ENCODE data around the gene ZNF460. TPM values are rescaled to one million over a fixed set of nuclear protein-coding genes. Genes with fewer than 3 reads are reported as not detected.

Gene ZNF460
- total and polyA plus RNA-seq, 11 donors = 3.6 to 47.9 (median 31.0) TPM

DNA sequence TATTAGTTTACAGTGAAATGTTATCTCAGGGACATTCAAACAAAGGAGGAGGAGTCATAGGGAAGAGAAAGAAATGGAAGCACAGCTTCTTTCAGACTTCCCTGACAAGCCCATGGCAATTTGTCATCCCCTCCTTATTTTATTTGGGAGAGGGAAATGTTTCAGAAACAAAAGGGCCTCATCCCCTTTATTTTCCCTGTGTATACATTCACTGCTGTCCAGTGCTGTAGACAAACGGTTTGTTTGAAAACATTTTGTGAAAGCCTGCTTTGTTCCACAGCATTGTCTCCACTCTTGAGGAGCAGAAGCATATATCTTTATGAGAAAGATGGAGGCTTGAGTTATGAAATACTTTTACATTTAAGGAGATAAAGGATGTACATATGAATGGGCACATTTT is 12.3 kb downstream of the ZNF460 start:
- H3K27ac ChIP-seq = no peak overlapping the region
- DNase-seq (no peak), ATAC-seq (no peak)
- H3K9me3 ChIP-seq = peaks cover 0 to 54% (median 6%) of the 10 kb centered on the region in 12 donors
- no peak overlapping the region for H3K4me3 ChIP-seq
- peaks cover 14 to 99% (median 85%) of the 10 kb centered on the region in 9 donors for H3K36me3 ChIP-seq
- intact Hi-C loops (cut with DNase I) = no loop called here
- 79 to 85% (median 81%) methylated on average over 1 of the region's 1 CpG for WGBS, 4 donors
- no peak for TF ChIP-seq POLR2A (IDR thresholded peaks at IDR 0.05)
- TF ChIP-seq, protein P1, sequence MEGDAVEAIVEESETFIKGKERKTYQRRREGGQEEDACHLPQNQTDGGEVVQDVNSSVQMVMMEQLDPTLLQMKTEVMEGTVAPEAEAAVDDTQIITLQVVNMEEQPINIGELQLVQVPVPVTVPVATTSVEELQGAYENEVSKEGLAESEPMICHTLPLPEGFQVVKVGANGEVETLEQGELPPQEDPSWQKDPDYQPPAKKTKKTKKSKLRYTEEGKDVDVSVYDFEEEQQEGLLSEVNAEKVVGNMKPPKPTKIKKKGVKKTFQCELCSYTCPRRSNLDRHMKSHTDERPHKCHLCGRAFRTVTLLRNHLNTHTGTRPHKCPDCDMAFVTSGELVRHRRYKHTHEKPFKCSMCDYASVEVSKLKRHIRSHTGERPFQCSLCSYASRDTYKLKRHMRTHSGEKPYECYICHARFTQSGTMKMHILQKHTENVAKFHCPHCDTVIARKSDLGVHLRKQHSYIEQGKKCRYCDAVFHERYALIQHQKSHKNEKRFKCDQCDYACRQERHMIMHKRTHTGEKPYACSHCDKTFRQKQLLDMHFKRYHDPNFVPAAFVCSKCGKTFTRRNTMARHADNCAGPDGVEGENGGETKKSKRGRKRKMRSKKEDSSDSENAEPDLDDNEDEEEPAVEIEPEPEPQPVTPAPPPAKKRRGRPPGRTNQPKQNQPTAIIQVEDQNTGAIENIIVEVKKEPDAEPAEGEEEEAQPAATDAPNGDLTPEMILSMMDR (IDR thresholded peaks at IDR 0.05) = no peak
- no peaks in the 10 kb centered on the region for H3K27me3 ChIP-seq
- H3K4me1 ChIP-seq = no peaks in the 10 kb centered on the region

DNA sequence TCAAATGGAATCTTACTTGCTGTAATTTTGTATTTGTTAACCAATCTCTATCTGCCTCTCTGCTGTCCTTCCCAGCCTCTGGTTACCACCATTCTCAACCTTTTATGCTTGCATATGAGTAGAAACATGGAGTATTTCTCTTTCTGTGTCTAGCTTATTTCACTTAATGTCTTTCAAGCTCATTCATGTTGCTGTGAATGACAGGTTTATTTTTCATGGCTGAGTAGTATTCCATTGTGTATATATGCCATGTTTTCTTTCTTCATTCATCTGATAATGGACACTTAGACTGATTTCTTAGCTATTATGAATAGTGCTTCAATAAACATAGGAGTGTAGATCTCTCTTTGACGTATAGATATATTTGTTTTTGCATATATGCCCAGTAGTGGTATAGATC is 13.4 kb downstream of the ZNF460 start:
- Histone ChIP-seq H3K9me3 (peaks cover 0 to 54% (median 6%) of the 10 kb centered on the region in 12 donors), H3K36me3 (peaks cover 14 to 91% (median 73%) of the 10 kb centered on the region in 9 donors), H3K4me3 (no peak overlapping the region), H3K27ac (no peak overlapping the region), H3K4me1 (no peaks in the 10 kb centered on the region), H3K27me3 (no peaks in the 10 kb centered on the region)
- no peak for TF ChIP-seq POLR2A (IDR thresholded peaks at IDR 0.05)
- TF ChIP-seq, protein P1 (IDR thresholded peaks at IDR 0.05) = no peak
- DNase-seq = no peak
- WGBS, 4 donors = 95 to 100% (median 96%) methylated on average over 1 of the region's 1 CpG
- intact Hi-C loops (cut with DNase I) = no loop called here
- no peak for ATAC-seq

DNA sequence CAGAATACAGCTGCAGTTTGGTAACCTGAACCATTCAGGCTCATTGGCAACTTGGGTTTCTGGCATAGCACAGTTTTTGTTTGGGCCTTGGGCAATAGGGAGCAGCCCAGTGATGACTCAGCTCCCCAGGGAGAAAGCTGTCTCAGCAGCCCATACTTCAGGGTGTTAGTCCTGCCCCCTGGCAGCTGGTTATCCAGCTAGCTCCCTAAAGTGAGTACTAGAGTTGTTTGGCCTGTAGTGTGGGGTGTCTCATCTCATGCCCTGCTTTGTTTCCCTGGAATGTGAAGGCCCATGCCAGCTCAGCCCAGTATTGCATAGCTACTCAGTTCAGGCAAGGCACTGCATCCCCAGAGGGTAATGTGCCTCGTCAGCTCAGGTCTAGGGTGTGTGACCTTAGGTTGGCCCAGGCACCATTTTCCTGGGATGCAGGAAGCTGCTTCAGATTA is 21.8 kb downstream of the ZNF460 start:
- DNase-seq (peak in 1 of 5 donors; percentile 25), ATAC-seq (peak in 3 of 4 donors; percentile 68 to 91 (median 86))
- no peak overlapping the region for H3K4me3 ChIP-seq
- peaks cover 0 to 16% (median 5%) of the 10 kb centered on the region in 12 donors for H3K4me1 ChIP-seq
- no peaks in the 10 kb centered on the region for H3K9me3 ChIP-seq
- H3K27ac ChIP-seq = peak overlapping the region in 3 of 12 donors; percentile 14 to 42 (median 32)
- intact Hi-C loops (cut with DNase I) = no loop called here
- H3K27me3 ChIP-seq = no peaks in the 10 kb centered on the region
- no peak for TF ChIP-seq POLR2A (IDR thresholded peaks at IDR 0.05)
- TF ChIP-seq, protein P1 (IDR thresholded peaks at IDR 0.05) = no peak
- 40 to 83% (median 67%) methylated on average over 1 of the region's 1 CpG; no CpG with 5 or more reads in 1 of the 4 donors for WGBS, 4 donors
- H3K36me3 ChIP-seq = peaks cover 0 to 52% (median 39%) of the 10 kb centered on the region in 9 donors

DNA sequence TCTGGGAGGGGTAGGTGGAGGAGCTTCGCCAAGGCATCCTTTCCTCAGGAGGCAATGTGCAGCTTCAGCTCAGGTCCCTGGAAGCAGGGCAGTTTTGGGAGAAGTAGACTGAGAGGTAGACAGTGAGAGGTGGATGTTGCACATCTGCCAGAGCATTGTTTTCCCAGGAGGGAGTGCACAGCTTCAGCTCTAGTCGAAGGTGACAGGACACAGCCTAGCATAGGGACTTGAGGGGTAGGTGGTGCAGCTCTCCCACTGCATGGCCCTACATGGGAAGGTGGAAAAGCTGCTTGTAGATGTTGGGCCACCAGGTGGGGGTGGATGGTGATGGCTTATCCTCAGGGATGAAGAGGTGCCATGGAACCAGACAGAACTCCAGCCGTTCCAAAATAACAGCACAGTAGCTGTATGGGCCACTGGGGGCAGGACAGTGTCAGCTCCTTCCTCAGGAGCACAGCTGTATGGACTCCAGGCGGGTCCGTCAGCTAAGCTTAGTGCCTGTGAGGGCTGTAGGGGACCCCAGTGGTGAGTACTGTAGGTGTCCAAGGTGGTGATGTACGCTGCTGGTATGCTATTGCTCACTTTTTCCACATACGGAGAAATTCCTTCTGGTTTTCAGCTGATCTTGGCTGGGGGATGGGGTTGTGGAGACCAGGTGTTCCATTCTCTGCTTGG is 22.6 kb downstream of the ZNF460 start:
- peaks cover 0 to 16% (median 5%) of the 10 kb centered on the region in 12 donors for H3K4me1 ChIP-seq
- no peak for DNase-seq
- ATAC-seq = peak in 3 of 4 donors; percentile 18 to 55 (median 30)
- intact Hi-C loops (cut with DNase I) = no loop called here
- peaks cover 0 to 46% (median 34%) of the 10 kb centered on the region in 9 donors for H3K36me3 ChIP-seq
- WGBS, 4 donors = 81 to 92% (median 84%) methylated on average over 7 of the region's 7 CpGs
- H3K27me3 ChIP-seq = no peaks in the 10 kb centered on the region
- H3K4me3 ChIP-seq = no peak overlapping the region
- no peaks in the 10 kb centered on the region for H3K9me3 ChIP-seq
- H3K27ac ChIP-seq = no peak overlapping the region
- TF ChIP-seq POLR2A (IDR thresholded peaks at IDR 0.05) = no peak
- TF ChIP-seq, protein P1 (IDR thresholded peaks at IDR 0.05) = no peak

Data from heart left ventricle (tissue), 16 donors.